DOHH2 (cell line): ENCODE results near the gene MYH11.

Experiments
- H3F3A ChIP-seq: fragments of 200-600 bp; sonication (generic), shearing (Covaris generic); 2 replicates; pipeline ENCODE4 v1.6.0; 2016; ENCODE audit warnings: antibody characterized with exemption, mild to moderate bottlenecking; ENCODE audit not compliant: control insufficient read depth, insufficient read depth
- H3K27ac ChIP-seq: fragments of 200-600 bp; sonication (generic); 2 replicates; pipeline ENCODE4 v1.5.1; 2014; ENCODE audit warnings: low read depth, mild to moderate bottlenecking, low read length, moderate library complexity
- H3K27me3 ChIP-seq: fragments of 200-600 bp; sonication (generic); 2 replicates; pipeline ENCODE4 v1.6.1; 2014; ENCODE audit warnings: mild to moderate bottlenecking, low read length, mixed read lengths; ENCODE audit not compliant: control insufficient read depth
- H3K36me3 ChIP-seq: fragments of 200-600 bp; sonication (generic); 2 replicates; pipeline ENCODE4 v1.6.1; 2014; ENCODE audit warnings: mild to moderate bottlenecking, low read length, moderate library complexity, mixed read lengths; ENCODE audit not compliant: control insufficient read depth
- H3K4me1 ChIP-seq: fragments of 200-600 bp; sonication (generic); 2 replicates; pipeline ENCODE4 v1.6.1; 2014; ENCODE audit warnings: mild to moderate bottlenecking, low read length, mixed read lengths; ENCODE audit not compliant: control insufficient read depth
- H3K4me2 ChIP-seq: fragments of 200-600 bp; sonication (generic); 2 replicates; pipeline ENCODE4 v1.6.0; 2014; ENCODE audit warnings: mild to moderate bottlenecking, low read length, moderate library complexity
- H3K4me3 ChIP-seq: fragments of 200-600 bp; sonication (generic); 2 replicates; pipeline ENCODE4 v1.5.1; 2014; ENCODE audit warnings: mild to moderate bottlenecking, low read length, mixed read lengths
- H3K79me2 ChIP-seq: fragments of 200-600 bp; sonication (generic); 2 replicates; pipeline ENCODE4 v1.6.1; 2014; ENCODE audit warnings: mild to moderate bottlenecking, low read length, mixed read lengths; ENCODE audit not compliant: control insufficient read depth
- H3K9me2 ChIP-seq: fragments of 200-600 bp; sonication (generic); replicated peaks from 2 replicates; pipeline ENCODE4 v1.6.1; 2014; ENCODE audit warnings: mild to moderate bottlenecking, low read length, mixed read lengths; ENCODE audit not compliant: control insufficient read depth
- H3K9me3 ChIP-seq: fragments of 200-600 bp; sonication (generic); 2 replicates; pipeline ENCODE4 v1.6.1; 2014; ENCODE audit warnings: antibody characterized with exemption, low read length, mixed read lengths; ENCODE audit not compliant: control insufficient read depth, insufficient read depth
- H4K20me1 ChIP-seq: fragments of 200-600 bp; sonication (generic); 2 replicates; pipeline ENCODE4 v1.6.0; 2014; ENCODE audit warnings: low read depth, mild to moderate bottlenecking, antibody characterized with exemption, low read length, moderate library complexity; ENCODE audit not compliant: control insufficient read depth, insufficient read depth
- CTCF ChIP-seq: fragments of 200-600 bp; sonication (generic); IDR thresholded peaks from one replicate; pipeline ENCODE4 v1.5.1; 2014; ENCODE audit warnings: antibody characterized with exemption, mild to moderate bottlenecking, low read depth, low read length; ENCODE audit not compliant: poor library complexity, severe bottlenecking
- EZH2phosphoT487 ChIP-seq: fragments of 200-600 bp; sonication (generic); IDR thresholded peaks from 2 replicates; pipeline ENCODE4 v1.6.1; 2017; ENCODE audit warnings: borderline replicate concordance, mild to moderate bottlenecking, antibody characterized with exemption, low read length, moderate library complexity, mixed read lengths

MYH11 gene

GRCh38 chr16:15849209-15849981 is 7.4 kb downstream of the MYH11 start:
- Histone ChIP-seq H3K36me3 (no peaks in the 10 kb centered on the region), H3K4me3 (no peak overlapping the region), H3K4me1 (no peaks in the 10 kb centered on the region), H3K4me2 (no peak overlapping the region), H3K27me3 (peaks cover 2% of the 10 kb centered on the region; the same call in 1 of the 2 replicates), H3F3A (no peaks in the 10 kb centered on the region), H3K9me3 (no peaks in the 10 kb centered on the region), H3K9me2 (no peaks in the 10 kb centered on the region), H3K27ac (no peak overlapping the region), H3K79me2 (no peaks in the 10 kb centered on the region), H4K20me1 (no peaks in the 10 kb centered on the region)
- no peak for TF ChIP-seq EZH2phosphoT487
- no peak for TF ChIP-seq CTCF

- no peak overlapping the region for H3K27ac ChIP-seq
- H3K4me1 ChIP-seq, result no peaks in the 10 kb centered on the region
- H3K4me3 ChIP-seq, result no peak overlapping the region
- TF ChIP-seq CTCF (no peak), EZH2phosphoT487 (no peak)
- no peak overlapping the region for H3K4me2 ChIP-seq
- H3K9me3 ChIP-seq, result no peaks in the 10 kb centered on the region
- H3K9me2 ChIP-seq, result no peaks in the 10 kb centered on the region
- H3F3A ChIP-seq, result no peaks in the 10 kb centered on the region
- no peaks in the 10 kb centered on the region for H3K36me3 ChIP-seq
- no peaks in the 10 kb centered on the region for H3K79me2 ChIP-seq
- H3K27me3 ChIP-seq, result peaks cover 2% of the 10 kb centered on the region; the same call in 1 of the 2 replicates
- no peaks in the 10 kb centered on the region for H4K20me1 ChIP-seq
Measured at GRCh38 chr16:15847611-15848175, 9.1 kb downstream of the MYH11 start.

GRCh38 chr16:15846510-15846909 is 10.3 kb downstream of the MYH11 start:
- Histone ChIP-seq H3K4me1 (no peaks in the 10 kb centered on the region), H3K27ac (no peak overlapping the region), H3K9me3 (no peaks in the 10 kb centered on the region), H3K4me2 (no peak overlapping the region), H3K9me2 (no peaks in the 10 kb centered on the region), H3K36me3 (no peaks in the 10 kb centered on the region), H3F3A (no peaks in the 10 kb centered on the region), H3K79me2 (no peaks in the 10 kb centered on the region), H4K20me1 (no peaks in the 10 kb centered on the region), H3K4me3 (no peak overlapping the region), H3K27me3 (peaks cover 2% of the 10 kb centered on the region; the same call in 1 of the 2 replicates)
- TF ChIP-seq CTCF (no peak), EZH2phosphoT487 (no peak)
